ENCODE data around the gene ROBO1. TPM values are rescaled to one million over a fixed set of nuclear protein-coding genes. Genes with fewer than 3 reads are reported as not detected.

The ROBO1 gene
- total and polyA plus RNA-seq, 2 of the 8 experiments (the other 6 are each of a cell fraction or from before 2014, with no cell fraction given) = 51.4 to 91.0 TPM

DNA sequence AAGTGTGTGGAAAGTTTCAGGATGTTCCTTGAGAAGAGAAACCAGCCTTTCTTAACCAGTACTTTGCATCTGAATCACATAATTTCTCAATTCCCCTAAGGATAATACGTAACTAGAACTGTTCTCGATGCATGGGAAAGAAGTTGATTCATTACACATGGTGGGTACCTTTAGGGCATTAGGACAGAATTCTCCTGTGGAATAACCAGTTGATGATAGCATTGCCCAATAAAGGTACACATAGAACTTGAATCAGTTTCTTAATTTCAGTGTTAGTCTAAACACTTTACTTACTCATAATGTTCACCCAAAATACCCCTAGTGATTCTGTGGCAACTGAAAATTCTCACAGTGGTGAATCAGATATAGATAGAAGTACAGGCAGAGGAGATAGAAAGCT lies 1030.9 kb downstream of the ROBO1 start:
- Histone ChIP-seq H4K5ac (ENCODE audit: insufficient read length, low read depth, low read length) (no peak overlapping the region), H2AFZ (ENCODE audit: low read length) (no peak overlapping the region), H3K4me1 (replicated peaks in 1 of 4; ENCODE audit: control insufficient read depth in 3 of 4, insufficient read depth in 4 of 4, low read length in 3 of 4) (peaks cover 0 to 5% (median 1%) of the 10 kb centered on the region in 4 experiments; a peak in 2 of 7 replicates), H3K18ac (ENCODE audit: extremely low read depth, low read length) (no peak overlapping the region), H3K23ac (ENCODE audit: insufficient read length) (no peak overlapping the region), H3K27me3 (replicated peaks in 1 of 4; ENCODE audit: control insufficient read depth in 3 of 4, extremely low read depth in 1 of 4, insufficient read depth in 3 of 4, low read length in 3 of 4) (no peaks in the 10 kb centered on the region), H4K20me1 (replicated peaks in 1 of 2; ENCODE audit: control insufficient read depth in 1 of 2, insufficient read depth in 2 of 2, low read length in 2 of 2) (no peaks in the 10 kb centered on the region), H3K27ac (ENCODE audit: low read depth, low read length) (no peak overlapping the region), H2BK15ac (ENCODE audit: low read length) (no peak overlapping the region), H3K9me3 (ENCODE audit: insufficient read depth in 2 of 2, low read depth in 1 of 2, low read length in 1 of 2) (no peaks in the 10 kb centered on the region), H3K79me2 (ENCODE audit: control insufficient read depth in 1 of 2, insufficient read depth in 2 of 2, low read length in 2 of 2) (peaks cover 0 to 5% of the 10 kb centered on the region in 2 experiments; a peak in 1 of 4 replicates), H2BK12ac (ENCODE audit: low read depth, low read length) (no peak overlapping the region), H3K56ac (replicated peaks; ENCODE audit: insufficient read length, low read depth, low read length) (no peak overlapping the region), H3K36me3 (ENCODE audit: control insufficient read depth in 2 of 4, insufficient read depth in 4 of 4, low read length in 3 of 4) (no peaks in the 10 kb centered on the region), H4K8ac (ENCODE audit: extremely low read depth, insufficient read depth, low read length) (no peak overlapping the region), H3K23me2 (ENCODE audit: low read depth, low read length) (no peaks in the 10 kb centered on the region), H3K9ac (replicated peaks in 1 of 4; ENCODE audit: extremely low read depth in 1 of 4, low read depth in 3 of 4, low read length in 3 of 4) (no peak overlapping the region), H2AK5ac (ENCODE audit: low read depth, low read length) (no peak overlapping the region), H2BK120ac (replicated peaks; ENCODE audit: low read depth, low read length) (no peak overlapping the region), H3K4me3 (ENCODE audit: extremely low read depth in 1 of 4, insufficient read depth in 2 of 4, low read depth in 3 of 4, low read length in 4 of 4) (no peak overlapping the region), H2BK20ac (ENCODE audit: low read length) (no peak overlapping the region), H3K14ac (ENCODE audit: insufficient read length) (no peak overlapping the region), H3K4ac (replicated peaks; ENCODE audit: insufficient read length, low read depth, low read length) (no peak overlapping the region), H3K4me2 (ENCODE audit: insufficient read depth in 1 of 2, low read depth in 2 of 2, low read length in 2 of 2) (no peak overlapping the region), H2BK5ac (ENCODE audit: low read depth, low read length) (no peak overlapping the region), H3K79me1 (ENCODE audit: low read depth, low read length) (no peaks in the 10 kb centered on the region), H4K91ac (replicated peaks; ENCODE audit: insufficient read length, low read length) (no peak overlapping the region)
- POLR2A ChIA-PET (ENCODE audit: partially characterized antibody) = no interaction called here
- WGBS, 2 experiments (ENCODE audit: extremely low coverage in 1 of 2, insufficient coverage in 1 of 2, insufficient read length in 1 of 2, insufficient replicate concordance in 2 of 2, low coverage in 1 of 2, low lambda C conversion rate in 2 of 2, missing lambda C conversion rate in 1 of 2) = 92% methylated on average over 2 of the region's 2 CpGs; no CpG with 5 or more reads in 1 of the 2 experiments
- CTCF ChIA-PET (ENCODE audit: partially characterized antibody) = no interaction called here
- DNase-seq (ENCODE audit: low read depth in 1 of 2, low spot score in 2 of 2) (no peak), FAIRE-seq (no peak)
- TF ChIP-seq, protein P1, sequence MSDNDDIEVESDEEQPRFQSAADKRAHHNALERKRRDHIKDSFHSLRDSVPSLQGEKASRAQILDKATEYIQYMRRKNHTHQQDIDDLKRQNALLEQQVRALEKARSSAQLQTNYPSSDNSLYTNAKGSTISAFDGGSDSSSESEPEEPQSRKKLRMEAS (IDR thresholded peaks at IDR 0.05) = no peak
- TF ChIP-seq ASH2L (IDR thresholded peaks at IDR 0.05; ENCODE audit: low read length) (no peak), ZNF274 (IDR thresholded peaks at IDR 0.05; ENCODE audit: borderline replicate concordance, extremely low read depth, low read length) (no peak), CHD1 (IDR thresholded peaks at IDR 0.05; ENCODE audit: low read depth, low read length) (no peak), SIRT6 (IDR thresholded peaks at IDR 0.05; ENCODE audit: low read length) (no peak), SP2 (IDR thresholded peaks at IDR 0.05; ENCODE audit: low read length) (no peak), SP1 (IDR thresholded peaks at IDR 0.05; ENCODE audit: low read depth, low read length) (no peak), SUZ12 (IDR thresholded peaks at IDR 0.05; ENCODE audit: low read length) (no peak), MAFK (IDR thresholded peaks at IDR 0.05; ENCODE audit: low read depth, low read length) (no peak), HDAC6 (IDR thresholded peaks at IDR 0.05; ENCODE audit: low read depth, low read length) (no peak), CEBPB (IDR thresholded peaks at IDR 0.05; ENCODE audit: low read depth, low read length) (no peak), CBX5 (IDR thresholded peaks at IDR 0.05; ENCODE audit: low read depth, low read length) (no peak), RFX5 (IDR thresholded peaks at IDR 0.05; ENCODE audit: borderline replicate concordance, low read depth, low read length) (no peak), FOSL1 (IDR thresholded peaks at IDR 0.05; ENCODE audit: insufficient read depth, low read depth, low read length) (no peak), SIX5 (IDR thresholded peaks at IDR 0.05; ENCODE audit: low read depth, low read length) (no peak)
